MCF 10A (cell line): ENCODE measurements around the gene TMEM171. TPM values are rescaled to one million over a fixed set of nuclear protein-coding genes. Genes with fewer than 3 reads are reported as not detected.

Source experiments
- BruUV-seq: library from RNA; stranded (reverse); fragments of 400-500 nt; replicated peaks from 2 replicates; lab custom pipeline; 2021; lab: Mats Ljungman, UMichigan
- CTCF ChIA-PET: fragments of 300-600 bp; sonication (Branson Sonifier 250); formaldehyde crosslinking; extraction: SDS; loops from one replicate; lab custom pipeline; 2021; ENCODE audit warnings: antibody characterized with exemption, inconsistent platforms; lab: Yijun Ruan, JAX
- POLR2A ChIA-PET: fragments of 300-600, 350-650 bp; sonication (Branson Sonifier 250); formaldehyde crosslinking; extraction: SDS; loops from one replicate; lab custom pipeline; 2020; ENCODE audit warnings: antibody characterized with exemption, inconsistent platforms; lab: Yijun Ruan, JAX
- DNase-seq: peaks from one replicate; pipeline ENCODE4 v3.0.0-alpha.2; 2018; ENCODE audit not compliant: unreplicated experiment
- H3K27ac Mint-ChIP-seq: one replicate; pipeline ENCODE4 v1.8.0; 2022; ENCODE audit warnings: mild to moderate bottlenecking, low read depth, mixed read lengths; ENCODE audit not compliant: unreplicated experiment
- H3K27me3 Mint-ChIP-seq: one replicate; pipeline ENCODE4 v1.8.0; 2022; ENCODE audit warnings: mixed read lengths; ENCODE audit not compliant: insufficient read depth, unreplicated experiment
- H3K36me3 Mint-ChIP-seq: one replicate; pipeline ENCODE4 v1.8.0; 2022; ENCODE audit warnings: mild to moderate bottlenecking, moderate library complexity, mixed read lengths; ENCODE audit not compliant: insufficient read depth, unreplicated experiment
- H3K4me1 Mint-ChIP-seq: one replicate; pipeline ENCODE4 v1.8.0; 2022; ENCODE audit warnings: mixed read lengths; ENCODE audit not compliant: insufficient read depth, unreplicated experiment
- H3K4me3 Mint-ChIP-seq: one replicate; pipeline ENCODE4 v1.8.0; 2022; ENCODE audit warnings: mild to moderate bottlenecking, moderate library complexity, mixed read lengths; ENCODE audit not compliant: unreplicated experiment
- H3K9me3 Mint-ChIP-seq: one replicate; pipeline ENCODE4 v1.8.0; 2022; ENCODE audit warnings: mixed read lengths; ENCODE audit not compliant: unreplicated experiment
- intact Hi-C: fragments of 100-400 bp; cut with micrococcal nuclease; formaldehyde crosslinking; loops from 2 replicates; pipeline ENCODE4 v1.14.1; 2022
- total RNA-seq: library from RNA; stranded (reverse); gene quantifications from 2 replicates; pipeline ENCODE4 v1.2.3, GENCODE V29; 2022
- TF ChIP-seq, protein P1 (sequence below): fragments of 200-600 bp; IDR thresholded peaks from one replicate; pipeline ENCODE4 v1.8.0; 2022; ENCODE audit warnings: antibody characterized with exemption, mild to moderate bottlenecking; ENCODE audit not compliant: unreplicated experiment

TMEM171 gene
- total RNA-seq, 1 experiment from 2014 or later = 0.75 TPM

DNA sequence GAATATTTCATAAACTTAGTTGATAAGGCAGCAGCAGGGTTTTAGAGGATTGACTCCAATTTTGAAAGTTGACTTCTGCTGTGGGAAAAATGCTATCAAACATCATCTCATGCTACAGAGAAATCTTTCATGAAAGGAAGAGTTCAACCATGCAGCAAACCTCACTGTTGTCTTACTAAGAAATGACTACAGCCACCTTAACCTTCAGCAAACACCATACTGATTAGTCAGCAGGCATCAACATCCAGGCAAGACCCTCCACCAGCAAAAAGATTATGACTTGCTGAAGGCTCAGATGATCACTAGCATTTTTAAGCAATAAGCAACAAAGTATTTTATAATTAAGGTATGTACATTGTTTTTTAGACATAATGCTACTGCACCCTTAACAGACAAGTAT, 60.2 kb downstream of the TMEM171 start:
- intact Hi-C loops = no loop called here
- no peak overlapping the region for H3K4me3 Mint-ChIP-seq
- no peak for DNase-seq
- no TSS peak for BruUV-seq
- no peaks in the 10 kb centered on the region for H3K4me1 Mint-ChIP-seq
- CTCF ChIA-PET = interaction anchor here (0.6 kb wide), 1 partner anchor 287 kb away, joined by 5 read pairs; no protein-coding TSS in a partner anchor
- TF ChIP-seq, protein P1, sequence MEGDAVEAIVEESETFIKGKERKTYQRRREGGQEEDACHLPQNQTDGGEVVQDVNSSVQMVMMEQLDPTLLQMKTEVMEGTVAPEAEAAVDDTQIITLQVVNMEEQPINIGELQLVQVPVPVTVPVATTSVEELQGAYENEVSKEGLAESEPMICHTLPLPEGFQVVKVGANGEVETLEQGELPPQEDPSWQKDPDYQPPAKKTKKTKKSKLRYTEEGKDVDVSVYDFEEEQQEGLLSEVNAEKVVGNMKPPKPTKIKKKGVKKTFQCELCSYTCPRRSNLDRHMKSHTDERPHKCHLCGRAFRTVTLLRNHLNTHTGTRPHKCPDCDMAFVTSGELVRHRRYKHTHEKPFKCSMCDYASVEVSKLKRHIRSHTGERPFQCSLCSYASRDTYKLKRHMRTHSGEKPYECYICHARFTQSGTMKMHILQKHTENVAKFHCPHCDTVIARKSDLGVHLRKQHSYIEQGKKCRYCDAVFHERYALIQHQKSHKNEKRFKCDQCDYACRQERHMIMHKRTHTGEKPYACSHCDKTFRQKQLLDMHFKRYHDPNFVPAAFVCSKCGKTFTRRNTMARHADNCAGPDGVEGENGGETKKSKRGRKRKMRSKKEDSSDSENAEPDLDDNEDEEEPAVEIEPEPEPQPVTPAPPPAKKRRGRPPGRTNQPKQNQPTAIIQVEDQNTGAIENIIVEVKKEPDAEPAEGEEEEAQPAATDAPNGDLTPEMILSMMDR = no peak
- H3K27me3 Mint-ChIP-seq = no peaks in the 10 kb centered on the region
- no peak overlapping the region for H3K27ac Mint-ChIP-seq
- H3K9me3 Mint-ChIP-seq = peaks cover 6% of the 10 kb centered on the region
- POLR2A ChIA-PET = no interaction called here
- no peaks in the 10 kb centered on the region for H3K36me3 Mint-ChIP-seq

Other genes with a start within 250 kb of the TMEM171 start
- gene FCHO2, start 164.5 kb upstream of the TMEM171 start, total RNA-seq = 16.9 and 26.3 TPM in 2 replicates
- gene TMEM174, start 52.6 kb downstream of the TMEM171 start, total RNA-seq = not detected in 2 replicates